HCEC 1CT (cell line): ENCODE data around the gene CCND1.

Experiments used
- DNase-seq: peaks from one replicate; pipeline ENCODE4 v3.0.0-alpha.2; 2017

CCND1 gene

GRCh38 chr11:69654001-69654659 lies 13.2 kb downstream of the CCND1 start:
- no peak for DNase-seq

DNA sequence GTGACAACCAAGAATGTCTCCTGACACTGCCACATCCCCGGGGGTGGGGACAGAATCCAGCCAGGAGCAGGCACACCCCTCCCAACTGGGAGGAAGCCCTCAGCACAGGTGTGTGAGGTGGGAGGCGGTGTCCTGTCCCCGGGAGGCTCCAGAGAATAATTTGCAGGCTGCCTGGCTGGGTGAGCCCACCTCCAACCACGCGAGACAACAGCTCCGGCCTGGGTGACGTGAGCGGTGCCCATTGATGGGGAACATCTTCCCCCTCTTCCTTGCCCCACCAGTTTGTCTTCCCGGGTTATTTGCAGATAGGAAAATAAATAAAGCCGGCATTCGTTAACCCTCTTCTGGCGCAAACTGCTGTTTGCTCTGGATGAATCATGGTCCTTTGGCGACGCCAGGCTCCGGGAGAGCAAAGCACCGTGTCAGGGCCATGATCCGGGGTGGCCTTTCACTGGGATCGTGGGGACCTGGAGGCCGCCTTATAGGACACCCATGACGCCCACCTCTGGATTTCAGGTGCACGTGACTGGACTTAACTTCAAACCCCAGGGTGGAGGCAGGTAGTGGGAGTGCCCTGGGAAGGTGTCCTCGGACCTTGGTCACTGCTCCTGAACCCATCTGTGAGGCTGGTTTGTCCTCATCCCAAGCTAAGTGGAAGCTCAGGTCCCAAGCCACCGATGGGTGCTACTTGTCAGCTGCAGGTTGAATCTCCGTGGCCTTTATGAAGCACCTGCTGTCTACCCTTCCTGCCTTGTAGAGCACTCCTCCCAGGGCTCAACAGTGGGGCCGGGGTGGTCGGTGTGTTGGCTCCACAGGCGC lies 13.9 kb downstream of the CCND1 start:
- DNase-seq, result no peak

DNA sequence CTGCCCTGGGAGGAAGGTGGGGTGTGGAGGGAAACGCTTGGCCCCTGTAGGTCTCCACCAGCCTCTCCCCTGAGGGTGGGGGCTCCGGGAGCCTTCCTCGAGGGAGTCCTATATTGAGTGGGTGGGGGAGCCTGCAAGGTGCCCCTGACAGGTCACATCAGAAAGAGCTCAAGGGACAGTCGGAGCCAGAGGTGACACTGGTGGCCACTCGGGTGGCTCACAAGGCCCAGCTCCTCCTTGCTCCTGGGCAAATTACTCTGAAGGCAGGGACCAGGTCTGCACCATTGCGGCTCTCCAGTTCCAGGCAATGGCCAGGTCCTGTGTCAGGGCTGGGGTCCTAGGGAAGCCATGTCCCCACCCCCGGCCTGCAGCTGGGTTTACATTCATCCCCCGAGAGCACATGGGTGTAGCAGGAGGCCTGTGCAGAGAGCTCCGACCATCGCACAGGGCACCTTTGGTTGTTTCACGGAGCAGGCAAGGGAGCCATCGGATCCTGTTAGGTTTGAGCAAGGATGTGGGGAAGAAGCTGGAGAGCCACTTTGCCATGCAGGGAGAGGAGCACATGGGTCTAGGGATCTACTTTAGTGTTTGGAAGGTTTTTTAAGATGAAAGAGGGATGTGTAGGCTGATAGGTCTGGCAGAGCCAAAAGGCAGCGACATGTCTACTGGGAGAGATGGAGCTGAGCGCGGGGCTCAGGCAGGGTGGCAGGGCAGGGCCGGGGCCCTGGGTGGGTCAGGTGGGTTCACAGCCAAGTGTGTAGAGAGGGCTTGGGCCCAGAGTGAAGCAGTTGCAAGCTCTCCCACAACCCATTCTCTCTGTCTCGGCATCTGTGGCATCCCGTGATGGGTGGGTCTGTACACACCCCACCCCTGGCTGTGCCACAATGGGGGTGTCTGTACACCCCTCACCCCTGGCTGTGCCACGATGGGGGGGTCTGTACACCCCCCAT lies 14.8 kb downstream of the CCND1 start:
- no peak for DNase-seq

- DNase-seq, result no peak
Measured at GRCh38 chr11:69656536-69657455, 15.8 kb downstream of the CCND1 start.

DNA sequence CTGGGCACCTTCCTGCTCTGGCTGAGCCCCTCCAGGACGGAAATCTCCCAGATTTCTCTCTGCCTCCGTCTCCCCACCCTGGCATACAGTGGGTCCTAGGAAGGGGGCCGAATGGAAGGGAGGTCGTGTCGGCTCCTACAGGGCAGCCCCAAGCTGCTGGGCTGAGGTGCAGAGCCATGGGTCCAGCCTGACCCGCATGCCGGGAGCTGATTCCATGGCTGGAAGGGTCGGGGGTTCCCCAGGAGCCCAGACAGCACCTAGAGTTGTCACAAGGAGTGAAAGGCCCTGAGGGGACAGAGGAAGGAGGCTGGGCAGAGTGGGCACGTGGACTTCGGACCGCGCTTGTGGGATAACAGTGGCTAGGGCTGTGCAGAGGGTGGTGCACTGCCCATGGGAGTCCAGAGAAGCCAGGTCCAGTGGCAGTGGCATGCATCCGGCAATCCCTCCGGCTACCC lies 16.5 kb downstream of the CCND1 start:
- no peak for DNase-seq

- no peak for DNase-seq
Measured at GRCh38 chr11:69657911-69658625, 17.1 kb downstream of the CCND1 start.

DNA sequence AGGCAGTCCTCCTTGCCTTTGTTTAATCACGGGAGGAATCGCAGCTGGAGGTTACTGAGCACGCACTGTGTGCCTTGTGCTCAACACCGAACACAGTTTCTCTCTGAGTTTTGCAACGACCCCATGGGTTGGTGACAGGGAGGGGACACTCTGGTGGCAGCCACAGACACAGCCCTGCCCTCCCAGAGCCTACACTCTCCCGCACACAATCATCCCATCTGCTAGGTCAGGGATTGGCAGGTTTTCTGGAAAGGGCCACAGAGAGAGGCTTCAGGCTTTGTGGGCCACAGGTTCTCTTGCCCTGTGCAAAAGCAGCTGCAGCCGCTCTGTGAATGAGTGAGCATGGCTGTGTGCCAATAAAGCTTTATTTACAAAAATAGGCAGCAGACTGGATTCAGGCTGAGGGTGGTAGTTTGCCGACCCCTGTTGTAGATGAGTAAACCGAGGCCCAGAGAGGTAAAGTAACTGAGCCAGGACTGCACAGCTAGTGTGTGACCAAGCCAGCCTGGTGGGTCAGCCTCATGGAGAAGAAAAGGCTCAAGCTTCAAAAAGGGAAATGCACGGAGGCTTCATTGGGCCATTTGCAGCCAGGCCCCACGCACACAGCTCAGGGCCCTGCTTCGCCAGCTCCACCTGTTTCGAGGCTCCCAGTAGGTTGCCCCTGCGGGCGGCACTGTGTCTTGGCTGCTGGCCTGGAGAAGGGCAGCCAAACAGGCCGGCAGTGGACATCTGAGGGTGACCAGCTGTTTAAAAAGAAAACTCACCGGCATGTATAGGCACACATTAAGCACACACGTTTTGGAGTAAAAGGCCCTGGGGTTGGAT lies 17.9 kb downstream of the CCND1 start:
- no peak for DNase-seq

DNA sequence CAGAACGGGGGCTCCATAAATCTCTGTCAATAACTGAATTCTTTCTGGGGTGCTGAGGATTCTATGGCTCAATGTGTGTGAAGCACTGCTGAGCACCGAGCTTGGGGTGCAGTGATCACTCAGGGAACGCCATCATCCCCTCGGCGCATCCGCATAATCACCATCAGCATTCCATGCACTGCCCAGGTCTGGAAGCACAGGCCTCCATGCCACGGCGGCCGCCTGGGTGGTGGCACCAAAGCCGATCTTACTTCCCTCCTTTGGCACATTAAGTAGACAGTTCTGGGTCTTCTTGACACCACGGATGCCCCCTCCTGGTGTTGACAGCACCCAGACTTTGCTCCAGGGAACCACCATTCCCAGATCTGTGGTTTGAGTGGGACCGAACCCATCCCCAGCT lies 18.6 kb downstream of the CCND1 start:
- no peak for DNase-seq

DNA sequence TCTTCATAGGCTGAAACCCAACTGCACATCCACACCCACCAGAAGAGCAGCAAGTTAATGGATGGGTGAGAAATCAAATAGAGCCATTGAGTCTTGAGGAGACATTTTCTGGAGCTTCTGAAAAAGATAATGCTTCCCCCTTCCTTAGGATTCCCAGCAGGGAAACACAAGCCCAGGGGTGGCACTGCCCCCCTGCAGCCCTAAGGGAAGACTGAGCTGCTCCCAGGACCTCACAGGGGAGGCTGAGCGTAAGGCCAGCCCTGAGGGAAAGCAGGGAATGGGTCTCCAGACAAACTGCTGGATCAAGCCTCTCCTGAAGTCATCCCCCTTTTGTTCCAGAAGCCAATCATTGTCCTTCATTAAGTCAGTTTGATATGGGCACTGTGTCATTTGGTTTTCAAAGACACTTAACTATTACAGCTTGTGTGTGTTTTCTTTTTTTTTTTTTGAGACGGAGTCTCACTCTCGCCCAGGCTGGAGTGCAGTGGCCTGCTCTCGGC lies 19.1 kb downstream of the CCND1 start:
- DNase-seq, result no peak

GRCh38 chr11:69661413-69661715 lies 20.4 kb downstream of the CCND1 start:
- DNase-seq, result no peak

DNA sequence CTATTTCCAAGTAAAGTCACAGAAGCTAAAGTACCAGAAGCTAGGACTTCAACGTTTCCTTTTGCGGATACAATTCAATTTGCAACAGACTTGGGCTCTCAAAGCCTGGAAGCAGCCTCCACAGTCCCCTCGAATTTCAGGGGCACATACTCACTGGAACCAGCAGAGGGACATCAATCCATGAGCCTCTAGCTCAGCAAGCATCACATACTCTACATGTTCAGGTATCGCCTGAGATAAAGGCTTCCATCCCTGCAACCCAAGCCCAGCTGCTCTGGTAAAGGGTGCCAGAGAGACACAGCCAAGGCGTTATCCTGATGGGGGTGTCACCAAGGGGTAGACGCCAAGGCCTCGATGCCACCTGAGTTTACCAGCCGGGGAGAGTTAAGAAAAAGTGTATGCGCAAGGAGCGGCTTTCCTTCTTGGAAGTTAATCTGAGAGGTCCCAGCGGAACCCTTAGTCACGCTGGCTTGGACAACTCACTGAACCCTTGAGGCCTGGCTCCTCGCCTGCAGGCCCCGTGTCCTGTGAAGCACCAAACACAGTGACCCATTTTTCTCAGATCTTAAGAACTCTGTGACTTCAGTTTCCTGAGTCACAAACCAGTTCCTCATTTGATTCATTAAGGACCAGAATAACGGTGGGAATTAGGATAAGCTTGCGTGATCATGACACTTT lies 21.2 kb downstream of the CCND1 start:
- DNase-seq, result no peak

DNA sequence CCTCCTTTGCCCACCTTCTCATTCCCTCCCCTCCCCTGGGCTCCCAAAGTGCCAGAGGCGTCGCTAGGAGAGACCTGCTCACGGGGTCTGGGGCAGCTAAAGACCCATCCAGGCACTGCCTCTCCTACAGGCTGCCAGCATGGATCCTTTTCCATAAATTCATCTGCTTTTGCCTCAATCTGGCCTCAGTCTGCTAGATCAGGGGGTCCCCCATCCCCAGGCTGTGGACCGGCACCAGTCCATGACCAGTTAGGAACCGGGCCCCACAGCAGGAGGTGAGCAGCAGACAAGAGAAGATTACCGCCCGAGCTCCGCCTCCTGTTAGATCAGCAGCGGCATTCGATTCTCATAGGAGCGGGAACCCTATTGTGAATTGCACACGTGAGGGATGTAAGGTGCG lies 21.9 kb downstream of the CCND1 start:
- no peak for DNase-seq

- no peak for DNase-seq
Measured at GRCh38 chr11:69663326-69663725, 22.4 kb downstream of the CCND1 start.

DNA sequence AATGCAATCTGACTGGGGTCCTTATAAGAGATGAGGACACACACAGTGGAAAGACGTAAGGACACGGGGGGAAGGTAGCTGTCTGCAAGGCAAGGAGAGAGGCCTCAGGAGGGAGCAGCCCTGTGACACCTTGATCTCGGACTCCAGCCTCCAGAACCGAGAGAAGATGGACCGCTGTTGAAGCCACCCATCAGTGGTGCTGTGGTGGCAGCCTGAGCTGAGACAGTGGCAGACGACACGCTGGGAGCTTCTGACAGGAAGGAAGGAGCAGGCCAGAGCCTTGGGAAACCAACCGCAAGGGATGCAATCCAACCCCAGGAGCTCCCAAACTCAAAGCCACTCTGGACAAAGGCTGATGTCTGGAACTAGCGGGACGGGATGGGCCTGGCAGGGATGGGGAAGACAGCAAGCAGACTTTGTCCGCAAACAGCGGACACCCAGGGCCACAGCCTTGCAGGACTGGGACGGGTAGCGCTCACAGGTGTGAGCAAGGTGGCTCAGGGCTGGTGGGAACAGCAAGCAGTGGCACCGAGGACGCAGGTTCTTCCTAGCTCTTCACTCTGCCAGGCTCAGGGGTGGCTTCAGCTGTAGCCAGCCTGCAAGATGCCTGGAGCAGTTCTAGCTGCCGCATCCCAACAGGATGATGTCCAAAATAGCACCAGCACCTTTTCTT lies 23.3 kb downstream of the CCND1 start:
- no peak for DNase-seq

- DNase-seq, result no peak
Measured at GRCh38 chr11:69664901-69665300, 23.9 kb downstream of the CCND1 start.

- DNase-seq, result no peak
Measured at GRCh38 chr11:69665669-69666068, 24.7 kb downstream of the CCND1 start.

DNA sequence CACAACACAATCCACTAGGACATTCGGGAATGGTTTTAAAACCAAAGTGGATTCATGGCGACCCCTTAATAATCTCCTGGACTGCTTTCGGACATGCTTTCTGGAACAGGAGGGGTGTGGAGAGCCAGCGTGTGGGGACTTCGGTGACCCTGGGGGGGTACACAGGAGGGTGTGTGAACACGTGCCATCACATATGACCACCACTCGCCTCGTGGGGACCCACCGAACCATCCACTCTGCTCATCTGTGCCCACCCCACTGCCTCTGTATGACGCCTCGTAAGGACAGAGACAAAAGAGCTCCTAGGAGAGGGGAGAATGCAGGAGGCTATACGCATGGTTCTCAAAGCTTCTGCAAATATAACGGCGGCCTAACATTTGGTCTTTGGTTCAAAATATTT lies 25.3 kb downstream of the CCND1 start:
- DNase-seq, result no peak

- DNase-seq, result no peak
Measured at GRCh38 chr11:69666752-69667536, 26.0 kb downstream of the CCND1 start.
